H1 (cell line): ENCODE data around the gene TNIK. TPM values are rescaled to one million over a fixed set of nuclear protein-coding genes. Genes with fewer than 3 reads are reported as not detected.

Experiments
- CTCF ChIA-PET: fragments of 300-600 bp; sonication (Branson Sonifier 250); formaldehyde crosslinking; loops from one replicate; lab custom pipeline; 2021; ENCODE audit not compliant: partially characterized antibody; lab: Charles Lee
- POLR2A ChIA-PET: fragments of 300-600 bp; sonication (Branson Sonifier 250); formaldehyde crosslinking; loops from one replicate; lab custom pipeline; 2021; ENCODE audit warnings: inconsistent platforms; ENCODE audit not compliant: partially characterized antibody; lab: Charles Lee
- DNase-seq, 2 experiments: peaks; one replicate each; pipeline versions ENCODE4 v3.0.0 to v3.0.0-alpha.2; 2010 to 2022; ENCODE audit warnings: low spot score in 2 of 2, low read depth in 1 of 2, mixed read lengths in 1 of 2
- FAIRE-seq: peaks from 2 replicates; lab custom pipeline; 2011; peaks lifted over from hg19 to GRCh38; lab: Jason Lieb, UNC
- H2AFZ ChIP-seq: 2 replicates; pipeline ENCODE4 v1.8.1; 2012; ENCODE audit warnings: low read length, inconsistent platforms
- H2AK5ac ChIP-seq: 2 replicates; pipeline ENCODE4 v1.6.1; 2013; ENCODE audit warnings: low read depth, low read length
- H2BK120ac ChIP-seq: replicated peaks from 2 replicates; pipeline ENCODE3; 2013; ENCODE audit warnings: low read depth, low read length, inconsistent platforms
- H2BK12ac ChIP-seq: 2 replicates; pipeline ENCODE4 v1.6.1; 2013; ENCODE audit warnings: low read depth, low read length
- H2BK15ac ChIP-seq: 2 replicates; pipeline ENCODE4 v1.6.1; 2013; ENCODE audit warnings: low read length
- H2BK20ac ChIP-seq: 2 replicates; pipeline ENCODE4 v1.6.1; 2013; ENCODE audit warnings: low read length
- H2BK5ac ChIP-seq: 2 replicates; pipeline ENCODE4 v1.6.1; 2013; ENCODE audit warnings: low read depth, low read length
- H3K14ac ChIP-seq: 2 replicates; pipeline ENCODE4 v1.6.1; 2013; ENCODE audit warnings: inconsistent platforms; ENCODE audit not compliant: insufficient read length
- H3K18ac ChIP-seq: 2 replicates; pipeline ENCODE4 v1.6.1; 2013; ENCODE audit warnings: low read length; ENCODE audit errors: extremely low read depth
- H3K23ac ChIP-seq: 2 replicates; pipeline ENCODE4 v1.6.1; 2013; ENCODE audit warnings: inconsistent platforms; ENCODE audit not compliant: insufficient read length
- H3K23me2 ChIP-seq: 2 replicates; pipeline ENCODE4 v1.6.1; 2013; ENCODE audit warnings: low read depth, low read length
- H3K27ac ChIP-seq: 2 replicates; pipeline ENCODE4 v1.6.1; 2011; ENCODE audit warnings: low read depth, low read length, inconsistent platforms
- H3K27me3 ChIP-seq, 4 experiments: replicated peaks in 1 of 4; 1 replicate in 1 of 4; 2 replicates in 3 of 4; pipeline versions ENCODE4 v1.6.1 to v1.8.1; 2011 to 2013; ENCODE audit warnings: low read length in 3 of 4, mild to moderate bottlenecking in 3 of 4, inconsistent platforms in 2 of 4, mixed read lengths in 2 of 4, moderate library complexity in 1 of 4; ENCODE audit not compliant: control insufficient read depth in 3 of 4, insufficient read depth in 3 of 4; ENCODE audit errors: extremely low read depth in 1 of 4
- H3K36me3 ChIP-seq, 4 experiments: 2 replicates each; pipeline versions ENCODE4 v1.6.1 to v1.8.1; 2011 to 2013; ENCODE audit warnings: mild to moderate bottlenecking in 4 of 4, low read length in 3 of 4, moderate library complexity in 2 of 4, control low read depth in 1 of 4, inconsistent platforms in 1 of 4; ENCODE audit not compliant: insufficient read depth in 4 of 4, control insufficient read depth in 2 of 4
- H3K4ac ChIP-seq: replicated peaks from 2 replicates; pipeline ENCODE3; 2013; ENCODE audit warnings: low read length, low read depth, mixed read lengths, inconsistent platforms; ENCODE audit not compliant: insufficient read length
- H3K4me1 ChIP-seq, 4 experiments: replicated peaks in 1 of 4; 1 replicate in 1 of 4; 2 replicates in 3 of 4; pipeline versions ENCODE4 v1.6.1 to v1.8.1; 2011 to 2013; ENCODE audit warnings: low read length in 3 of 4, inconsistent platforms in 2 of 4, mixed read lengths in 1 of 4; ENCODE audit not compliant: insufficient read depth in 4 of 4, control insufficient read depth in 3 of 4
- H3K4me2 ChIP-seq, 2 experiments: 2 replicates each; pipeline versions ENCODE4 v1.6.1 to v1.8.1; 2011 to 2013; ENCODE audit warnings: low read depth in 2 of 2, low read length in 2 of 2, control low read depth in 1 of 2, inconsistent platforms in 1 of 2, mild to moderate bottlenecking in 1 of 2; ENCODE audit not compliant: insufficient read depth in 1 of 2
- H3K4me3 ChIP-seq, 4 experiments: fragments of 200-600, 300-600 bp in 1 of 4; sonication (generic), shearing (Covaris generic), sonication (Bioruptor Twin) in 1 of 4; 2 replicates each; pipeline versions ENCODE4 v1.5.1 to v1.8.1; 2011 to 2016; ENCODE audit warnings: low read length in 4 of 4, low read depth in 3 of 4, control low read depth in 2 of 4, inconsistent platforms in 2 of 4, mild to moderate bottlenecking in 2 of 4, mixed read lengths in 1 of 4, moderate library complexity in 1 of 4; ENCODE audit not compliant: insufficient read depth in 2 of 4; ENCODE audit errors: extremely low read depth in 1 of 4
- H3K56ac ChIP-seq: replicated peaks from 2 replicates; pipeline ENCODE3; 2013; ENCODE audit warnings: low read depth, mild to moderate bottlenecking, mixed read lengths, low read length, inconsistent platforms; ENCODE audit not compliant: insufficient read length
- H3K79me1 ChIP-seq: 2 replicates; pipeline ENCODE4 v1.6.1; 2013; ENCODE audit warnings: low read depth, low read length, control low read depth
- H3K79me2 ChIP-seq, 2 experiments: 2 replicates each; pipeline versions ENCODE4 v1.6.1 to v1.8.1; 2012 to 2013; ENCODE audit warnings: low read length in 2 of 2, mild to moderate bottlenecking in 2 of 2, inconsistent platforms in 1 of 2; ENCODE audit not compliant: insufficient read depth in 2 of 2, control insufficient read depth in 1 of 2
- H3K9ac ChIP-seq, 4 experiments: replicated peaks in 1 of 4; 1 replicate in 1 of 4; 2 replicates in 3 of 4; pipeline versions ENCODE4 v1.6.1 to v1.8.1; 2011 to 2013; ENCODE audit warnings: low read depth in 3 of 4, low read length in 3 of 4, control low read depth in 2 of 4, mild to moderate bottlenecking in 2 of 4, moderate library complexity in 2 of 4, inconsistent platforms in 1 of 4; ENCODE audit errors: extremely low read depth in 1 of 4
- H3K9me3 ChIP-seq, 2 experiments: 2 replicates each; pipeline versions ENCODE4 v1.6.1 to v1.8.1; 2012 to 2013; ENCODE audit warnings: mild to moderate bottlenecking in 2 of 2, moderate library complexity in 2 of 2, control low read depth in 1 of 2, inconsistent platforms in 1 of 2, low read depth in 1 of 2, low read length in 1 of 2, mixed read lengths in 1 of 2; ENCODE audit not compliant: insufficient read depth in 2 of 2
- H4K20me1 ChIP-seq, 2 experiments: replicated peaks in 1 of 2; 2 replicates each; pipeline versions ENCODE3 to v1.8.1; 2011 to 2013; ENCODE audit warnings: inconsistent platforms in 2 of 2, low read length in 2 of 2, mild to moderate bottlenecking in 1 of 2; ENCODE audit not compliant: insufficient read depth in 2 of 2, control insufficient read depth in 1 of 2
- H4K5ac ChIP-seq: 2 replicates; pipeline ENCODE4 v1.6.1; 2013; ENCODE audit warnings: low read length, low read depth, mixed read lengths, inconsistent platforms; ENCODE audit not compliant: insufficient read length
- H4K8ac ChIP-seq: 2 replicates; pipeline ENCODE4 v1.8.0; 2013; ENCODE audit warnings: mild to moderate bottlenecking, moderate library complexity, low read length, inconsistent platforms; ENCODE audit not compliant: insufficient read depth; ENCODE audit errors: extremely low read depth
- H4K91ac ChIP-seq: replicated peaks from 2 replicates; pipeline ENCODE3; 2013; ENCODE audit warnings: low read length, mixed read lengths, inconsistent platforms; ENCODE audit not compliant: insufficient read length
- BCL11A ChIP-seq, 2 experiments: IDR thresholded peaks; one replicate each; pipeline ENCODE4 v1.6.1; 2011; ENCODE audit warnings: low read depth in 2 of 2, low read length in 2 of 2, mild to moderate bottlenecking in 2 of 2
- CHD1 ChIP-seq: IDR thresholded peaks from 2 replicates; pipeline ENCODE4 v1.6.1; 2012; ENCODE audit warnings: low read depth, low read length, improper control_type of control experiment
- CREB1 ChIP-seq: IDR thresholded peaks from 2 replicates; pipeline ENCODE4 v1.6.1; 2012; ENCODE audit warnings: inconsistent platforms
- GTF2F1 ChIP-seq: IDR thresholded peaks from 2 replicates; pipeline ENCODE4 v1.6.1; 2012; ENCODE audit warnings: low read depth, low read length, improper control_type of control experiment, borderline replicate concordance
- KDM1A ChIP-seq: fragments of 200-600, 300-600 bp; sonication (generic); IDR thresholded peaks from 2 replicates; pipeline ENCODE4 v1.7.1; 2016; ENCODE audit warnings: mild to moderate bottlenecking, low read length, borderline replicate concordance
- RBBP5 ChIP-seq: IDR thresholded peaks from 2 replicates; pipeline ENCODE4 v1.7.1; 2012; ENCODE audit warnings: low read depth, mild to moderate bottlenecking, inconsistent platforms, low read length, moderate library complexity, borderline replicate concordance
- RXRA ChIP-seq: IDR thresholded peaks from 2 replicates; pipeline ENCODE4 v1.6.1; 2011; ENCODE audit warnings: low read depth, mild to moderate bottlenecking, low read length, moderate library complexity; ENCODE audit not compliant: insufficient read depth
- SAP30 ChIP-seq: fragments of 300-600 bp; sonication (generic); IDR thresholded peaks from 2 replicates; pipeline ENCODE4 v1.7.1; 2012; ENCODE audit warnings: low read length, moderate library complexity, mild to moderate bottlenecking, inconsistent platforms; ENCODE audit not compliant: insufficient read depth, insufficient replicate concordance
- polyA plus RNA-seq, 7 experiments: library from polyadenylated mRNA; depleted of rRNA in 3 of 7; stranded (reverse) in 5 of 7; unstranded in 2 of 7; fragments of >200 nt in 5 of 7; fragments of 200-250 nt in 2 of 7; gene quantifications; 1 replicate in 5 of 7; 2 replicates in 1 of 7; 4 replicates in 1 of 7; pipeline versions ENCODE4 v1.2.1 to v1.2.3, GENCODE V29; 2011 to 2013; ENCODE audit warnings: missing spikeins in 2 of 7, mixed read lengths in 2 of 7
- total RNA-seq: library from RNA; stranded (reverse); fragmentation: NEBNext Ultra II Directional; extraction: Animal tissue kit (Norgen Biotek cat#: 25700); gene quantifications from 2 replicates; pipeline ENCODE4 v1.2.1, GENCODE V29; 2021
- TF ChIP-seq, protein P1 (sequence below): IDR thresholded peaks from 2 replicates; pipeline ENCODE4 v1.6.1; 2012; ENCODE audit warnings: inconsistent platforms

Gene TNIK
- total and polyA plus RNA-seq, 2 of the 8 experiments (the other 6 are each of a cell fraction or from before 2014, with no cell fraction given): 7.4 to 42.0 TPM

- Histone ChIP-seq H3K36me3 (no peaks in the 10 kb centered on the region), H2AK5ac (no peak overlapping the region), H3K4me3 (no peak overlapping the region), H3K18ac (no peak overlapping the region), H3K79me1 (no peaks in the 10 kb centered on the region), H2AFZ (no peak overlapping the region), H3K27me3 (peaks cover 1 to 9% (median 5%) of the 10 kb centered on the region in 4 experiments; a peak in 6 of 7 replicates), H3K9me3 (no peaks in the 10 kb centered on the region), H2BK120ac (no peak overlapping the region), H3K4me2 (no peak overlapping the region), H4K91ac (no peak overlapping the region), H3K23ac (no peak overlapping the region), H2BK5ac (no peak overlapping the region), H2BK15ac (no peak overlapping the region), H2BK20ac (no peak overlapping the region), H3K27ac (no peak overlapping the region), H3K4ac (no peak overlapping the region), H3K9ac (no peak overlapping the region), H4K20me1 (no peaks in the 10 kb centered on the region), H3K79me2 (no peaks in the 10 kb centered on the region), H4K5ac (no peak overlapping the region), H2BK12ac (no peak overlapping the region), H3K23me2 (0 out of 2 replicates have a peak, but pooled peaks cover under 1% of the 10 kb centered on the region), H3K14ac (no peak overlapping the region), H3K56ac (no peak overlapping the region), H3K4me1 (peaks cover 0 to 4% (median 0%) of the 10 kb centered on the region in 4 experiments; a peak in 1 of 7 replicates), H4K8ac (no peak overlapping the region)
- POLR2A ChIA-PET: no interaction called here
- CTCF ChIA-PET: interaction anchor here (0.5 to 2.5 kb wide), 5 partner anchors 8 to 149 kb away, joined by 3 to 13 read pairs (median 3); no protein-coding TSS in a partner anchor
- DNase-seq (no peak), FAIRE-seq (no peak)
- TF ChIP-seq KDM1A (no peak), RBBP5 (no peak), CREB1 (no peak), RXRA (no peak), CHD1 (no peak), SAP30 (no peak), GTF2F1 (no peak), BCL11A (IDR thresholded peaks at IDR 0.05; ENCODE audit: low read depth in 2 of 2, low read length in 2 of 2) (no peak)
- TF ChIP-seq, protein P1, sequence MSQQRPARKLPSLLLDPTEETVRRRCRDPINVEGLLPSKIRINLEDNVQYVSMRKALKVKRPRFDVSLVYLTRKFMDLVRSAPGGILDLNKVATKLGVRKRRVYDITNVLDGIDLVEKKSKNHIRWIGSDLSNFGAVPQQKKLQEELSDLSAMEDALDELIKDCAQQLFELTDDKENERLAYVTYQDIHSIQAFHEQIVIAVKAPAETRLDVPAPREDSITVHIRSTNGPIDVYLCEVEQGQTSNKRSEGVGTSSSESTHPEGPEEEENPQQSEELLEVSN: no peak
Observed at GRCh38 chr3:171023566-171023965, 436.6 kb downstream of the TNIK start.
